Measurements from ENCODE around the gene ENTREP1.

ENTREP1 gene

GRCh38 chr9:69314547-69314946, 10.5 kb upstream of the ENTREP1 start:
- Histone ChIP-seq H3K27me3 (ENCODE audit: control insufficient read depth in 1 of 2, insufficient read depth in 1 of 2, low read length in 2 of 2) (peaks cover 13 to 16% of the 10 kb centered on the region in 2 experiments), H2BK15ac (ENCODE audit: low read depth, poor library complexity, severe bottlenecking) (no peak overlapping the region), H2BK12ac (ENCODE audit: low read length in 2 of 2) (no peak overlapping the region), H4K91ac (ENCODE audit: low read length) (no peak overlapping the region), H3K27ac (ENCODE audit: low read length, poor library complexity, severe bottlenecking) (no peak overlapping the region), H3K18ac (ENCODE audit: low read depth in 1 of 2, low read length in 2 of 2) (no peak overlapping the region), H2BK5ac (ENCODE audit: low read depth, low read length, poor library complexity, severe bottlenecking) (no peak overlapping the region), H3K4me2 (ENCODE audit: low read length, poor library complexity, severe bottlenecking) (no peak overlapping the region), H3K4me3 (ENCODE audit: insufficient read depth in 1 of 2, low read depth in 1 of 2, low read length in 2 of 2) (no peak overlapping the region), H3K23ac (ENCODE audit: low read length in 2 of 2) (no peak overlapping the region), H3K9me3 (ENCODE audit: control insufficient read depth, low read length) (peaks cover 4% of the 10 kb centered on the region), H3K14ac (ENCODE audit: low read length in 2 of 2) (no peak overlapping the region), H2BK120ac (ENCODE audit: low read depth, low read length) (no peak overlapping the region), H3K4ac (ENCODE audit: low read depth in 1 of 2, low read length in 2 of 2) (no peak overlapping the region), H3K79me1 (replicated peaks; ENCODE audit: low read length, poor library complexity, severe bottlenecking) (no peaks in the 10 kb centered on the region), H2AFZ (ENCODE audit: low read depth, low read length) (no peak overlapping the region), H3K9ac (ENCODE audit: low read length) (no peak overlapping the region), H3K36me3 (ENCODE audit: control insufficient read depth in 1 of 2, insufficient read depth in 2 of 2, low read depth in 1 of 2, low read length in 2 of 2) (no peaks in the 10 kb centered on the region), H2AK5ac (ENCODE audit: low read length, severe bottlenecking) (no peak overlapping the region), H3K4me1 (ENCODE audit: control insufficient read depth, insufficient read depth, low read depth, low read length) (no peaks in the 10 kb centered on the region), H4K8ac (ENCODE audit: low read length) (no peak overlapping the region)
- no CpG with 5 or more reads among the region's 1 CpG for WGBS
- DNase-seq: peak; percentile 16

- no peak overlapping the region for H2BK120ac ChIP-seq (ENCODE audit: low read depth, low read length)
- H3K27ac ChIP-seq (ENCODE audit: low read length, poor library complexity, severe bottlenecking): no peak overlapping the region
- H4K8ac ChIP-seq (ENCODE audit: low read length): no peak overlapping the region
- no peak overlapping the region for H3K4me3 ChIP-seq (ENCODE audit: insufficient read depth in 1 of 2, low read depth in 1 of 2, low read length in 2 of 2)
- H3K9me3 ChIP-seq (ENCODE audit: control insufficient read depth, low read length): peaks cover 4% of the 10 kb centered on the region
- H3K4me2 ChIP-seq (ENCODE audit: low read length, poor library complexity, severe bottlenecking): no peak overlapping the region
- no peak overlapping the region for H2BK15ac ChIP-seq (ENCODE audit: low read depth, poor library complexity, severe bottlenecking)
- DNase-seq: no peak
- H3K14ac ChIP-seq (ENCODE audit: low read length in 2 of 2): no peak overlapping the region
- no peak overlapping the region for H3K4ac ChIP-seq (ENCODE audit: low read depth in 1 of 2, low read length in 2 of 2)
- peaks cover 21 to 35% of the 10 kb centered on the region in 2 experiments for H3K27me3 ChIP-seq (ENCODE audit: control insufficient read depth in 1 of 2, insufficient read depth in 1 of 2, low read length in 2 of 2)
- H2BK5ac ChIP-seq (ENCODE audit: low read depth, low read length, poor library complexity, severe bottlenecking): no peak overlapping the region
- no peaks in the 10 kb centered on the region for H3K4me1 ChIP-seq (ENCODE audit: control insufficient read depth, insufficient read depth, low read depth, low read length)
- H3K9ac ChIP-seq (ENCODE audit: low read length): no peak overlapping the region
- no peak overlapping the region for H3K18ac ChIP-seq (ENCODE audit: low read depth in 1 of 2, low read length in 2 of 2)
- no peak overlapping the region for H4K91ac ChIP-seq (ENCODE audit: low read length)
- no peaks in the 10 kb centered on the region for H3K79me1 ChIP-seq (replicated peaks; ENCODE audit: low read length, poor library complexity, severe bottlenecking)
- H2AFZ ChIP-seq (ENCODE audit: low read depth, low read length): no peak overlapping the region
- H3K23ac ChIP-seq (ENCODE audit: low read length in 2 of 2): no peak overlapping the region
- H2BK12ac ChIP-seq (ENCODE audit: low read length in 2 of 2): no peak overlapping the region
- no peak overlapping the region for H2AK5ac ChIP-seq (ENCODE audit: low read length, severe bottlenecking)
- H3K36me3 ChIP-seq (ENCODE audit: control insufficient read depth in 1 of 2, insufficient read depth in 2 of 2, low read depth in 1 of 2, low read length in 2 of 2): no peaks in the 10 kb centered on the region
- no CpG with 5 or more reads among the region's 2 CpGs for WGBS
Measured at GRCh38 chr9:69317081-69317480, 7.9 kb upstream of the ENTREP1 start.

GRCh38 chr9:69317894-69318293, 7.1 kb upstream of the ENTREP1 start:
- H3K4ac ChIP-seq (ENCODE audit: low read depth in 1 of 2, low read length in 2 of 2): no peak overlapping the region
- DNase-seq: no peak
- H3K27me3 ChIP-seq (ENCODE audit: control insufficient read depth in 1 of 2, insufficient read depth in 1 of 2, low read length in 2 of 2): peaks cover 21 to 39% of the 10 kb centered on the region in 2 experiments
- H2BK15ac ChIP-seq (ENCODE audit: low read depth, poor library complexity, severe bottlenecking): no peak overlapping the region
- no peak overlapping the region for H3K4me3 ChIP-seq (ENCODE audit: insufficient read depth in 1 of 2, low read depth in 1 of 2, low read length in 2 of 2)
- H2AFZ ChIP-seq (ENCODE audit: low read depth, low read length): no peak overlapping the region
- no peak overlapping the region for H4K8ac ChIP-seq (ENCODE audit: low read length)
- H3K18ac ChIP-seq (ENCODE audit: low read depth in 1 of 2, low read length in 2 of 2): no peak overlapping the region
- no peak overlapping the region for H3K4me2 ChIP-seq (ENCODE audit: low read length, poor library complexity, severe bottlenecking)
- H2BK12ac ChIP-seq (ENCODE audit: low read length in 2 of 2): no peak overlapping the region
- H4K91ac ChIP-seq (ENCODE audit: low read length): no peak overlapping the region
- no peak overlapping the region for H2AK5ac ChIP-seq (ENCODE audit: low read length, severe bottlenecking)
- H3K14ac ChIP-seq (ENCODE audit: low read length in 2 of 2): peak overlapping the region in 1 of 2 experiments; percentile 55
- no peak overlapping the region for H2BK5ac ChIP-seq (ENCODE audit: low read depth, low read length, poor library complexity, severe bottlenecking)
- no peaks in the 10 kb centered on the region for H3K4me1 ChIP-seq (ENCODE audit: control insufficient read depth, insufficient read depth, low read depth, low read length)
- no peaks in the 10 kb centered on the region for H3K9me3 ChIP-seq (ENCODE audit: control insufficient read depth, low read length)
- H3K23ac ChIP-seq (ENCODE audit: low read length in 2 of 2): no peak overlapping the region
- H3K27ac ChIP-seq (ENCODE audit: low read length, poor library complexity, severe bottlenecking): no peak overlapping the region
- no peaks in the 10 kb centered on the region for H3K79me1 ChIP-seq (replicated peaks; ENCODE audit: low read length, poor library complexity, severe bottlenecking)
- H3K36me3 ChIP-seq (ENCODE audit: control insufficient read depth in 1 of 2, insufficient read depth in 2 of 2, low read depth in 1 of 2, low read length in 2 of 2): no peaks in the 10 kb centered on the region
- no peak overlapping the region for H2BK120ac ChIP-seq (ENCODE audit: low read depth, low read length)
- H3K9ac ChIP-seq (ENCODE audit: low read length): no peak overlapping the region

- no peak overlapping the region for H3K4me3 ChIP-seq (ENCODE audit: insufficient read depth in 1 of 2, low read depth in 1 of 2, low read length in 2 of 2)
- no peak overlapping the region for H3K27ac ChIP-seq (ENCODE audit: low read length, poor library complexity, severe bottlenecking)
- DNase-seq: no peak
- no peak overlapping the region for H3K14ac ChIP-seq (ENCODE audit: low read length in 2 of 2)
- no peaks in the 10 kb centered on the region for H3K9me3 ChIP-seq (ENCODE audit: control insufficient read depth, low read length)
- no peak overlapping the region for H2AFZ ChIP-seq (ENCODE audit: low read depth, low read length)
- H3K9ac ChIP-seq (ENCODE audit: low read length): no peak overlapping the region
- no peak overlapping the region for H2BK12ac ChIP-seq (ENCODE audit: low read length in 2 of 2)
- no peaks in the 10 kb centered on the region for H3K79me1 ChIP-seq (replicated peaks; ENCODE audit: low read length, poor library complexity, severe bottlenecking)
- H3K23ac ChIP-seq (ENCODE audit: low read length in 2 of 2): no peak overlapping the region
- no peak overlapping the region for H2BK5ac ChIP-seq (ENCODE audit: low read depth, low read length, poor library complexity, severe bottlenecking)
- peaks cover 2% of the 10 kb centered on the region for H3K4me1 ChIP-seq (ENCODE audit: control insufficient read depth, insufficient read depth, low read depth, low read length)
- no peak overlapping the region for H2BK120ac ChIP-seq (ENCODE audit: low read depth, low read length)
- WGBS: 76% methylated on average over 5 of the region's 6 CpGs
- no peak overlapping the region for H3K18ac ChIP-seq (ENCODE audit: low read depth in 1 of 2, low read length in 2 of 2)
- H3K4ac ChIP-seq (ENCODE audit: low read depth in 1 of 2, low read length in 2 of 2): no peak overlapping the region
- H4K91ac ChIP-seq (ENCODE audit: low read length): no peak overlapping the region
- H3K4me2 ChIP-seq (ENCODE audit: low read length, poor library complexity, severe bottlenecking): no peak overlapping the region
- H3K36me3 ChIP-seq (ENCODE audit: control insufficient read depth in 1 of 2, insufficient read depth in 2 of 2, low read depth in 1 of 2, low read length in 2 of 2): no peaks in the 10 kb centered on the region
- no peak overlapping the region for H4K8ac ChIP-seq (ENCODE audit: low read length)
- H3K27me3 ChIP-seq (ENCODE audit: control insufficient read depth in 1 of 2, insufficient read depth in 1 of 2, low read length in 2 of 2): peaks cover 24 to 53% of the 10 kb centered on the region in 2 experiments
- no peak overlapping the region for H2AK5ac ChIP-seq (ENCODE audit: low read length, severe bottlenecking)
- no peak overlapping the region for H2BK15ac ChIP-seq (ENCODE audit: low read depth, poor library complexity, severe bottlenecking)
Measured at GRCh38 chr9:69319324-69320025, 5.5 kb upstream of the ENTREP1 start.

All from mesenchymal stem cell (in vitro differentiated cells and primary cell).